ENCODE measurements around the gene L2HGDH. TPM values are rescaled to one million over a fixed set of nuclear protein-coding genes. Genes with fewer than 3 reads are reported as not detected.

Gene L2HGDH
- total and polyA plus RNA-seq, 2 donors from 2014 or later = 11.1 to 12.5 TPM

GRCh38 chr14:50343434-50343833, 31.4 kb upstream of the L2HGDH start:
- FAIRE-seq (no peak), DNase-seq (no peak)
- Histone ChIP-seq H3K4me1 (ENCODE audit: control insufficient read depth in 2 of 3, insufficient read depth in 2 of 3, low read depth in 1 of 3, low read length in 3 of 3) (peaks cover 3 to 13% (median 8%) of the 10 kb centered on the region in 3 donors), H3K27me3 (ENCODE audit: control insufficient read depth, insufficient read depth, low read length) (no peaks in the 10 kb centered on the region), H3K9me3 (ENCODE audit: control insufficient read depth in 2 of 3, insufficient read depth in 1 of 3, low read length in 3 of 3) (no peaks in the 10 kb centered on the region), H3K9ac (ENCODE audit: low read length in 3 of 3) (no peak overlapping the region), H3K36me3 (ENCODE audit: control insufficient read depth in 2 of 3, insufficient read depth in 3 of 3, low read length in 3 of 3) (peaks cover 0 to 10% (median 7%) of the 10 kb centered on the region in 3 donors), H3K27ac (ENCODE audit: low read depth in 2 of 2, low read length in 2 of 2) (no peak overlapping the region), H3K4me3 (ENCODE audit: low read length in 3 of 3) (no peak overlapping the region)
- intact Hi-C loops (cut with DNase I) = no loop called here
- TF ChIP-seq CTCF (IDR thresholded peaks at IDR 0.05; ENCODE audit: borderline replicate concordance, extremely low read depth, insufficient read depth) = no peak

GRCh38 chr14:50342221-50343078, 30.4 kb upstream of the L2HGDH start:
- H3K9ac ChIP-seq (ENCODE audit: low read length in 3 of 3) = no peak overlapping the region
- H3K27me3 ChIP-seq (ENCODE audit: control insufficient read depth, insufficient read depth, low read length) = no peaks in the 10 kb centered on the region
- no peak overlapping the region for H3K27ac ChIP-seq (ENCODE audit: low read depth in 2 of 2, low read length in 2 of 2)
- peaks cover 3 to 8% (median 6%) of the 10 kb centered on the region in 3 donors for H3K4me1 ChIP-seq (ENCODE audit: control insufficient read depth in 2 of 3, insufficient read depth in 2 of 3, low read depth in 1 of 3, low read length in 3 of 3)
- DNase-seq (peak; percentile 66 to 86 (median 68)), FAIRE-seq (no peak)
- H3K36me3 ChIP-seq (ENCODE audit: control insufficient read depth in 2 of 3, insufficient read depth in 3 of 3, low read length in 3 of 3) = peaks cover 0 to 10% (median 7%) of the 10 kb centered on the region in 3 donors
- no peak overlapping the region for H3K4me3 ChIP-seq (ENCODE audit: low read length in 3 of 3)
- no peaks in the 10 kb centered on the region for H3K9me3 ChIP-seq (ENCODE audit: control insufficient read depth in 2 of 3, insufficient read depth in 1 of 3, low read length in 3 of 3)
- TF ChIP-seq CTCF (IDR thresholded peaks at IDR 0.05; ENCODE audit: borderline replicate concordance, extremely low read depth, insufficient read depth) = peak; percentile 39
- intact Hi-C loops (cut with DNase I) = no loop called here

GRCh38 chr14:50340963-50341362, 28.9 kb upstream of the L2HGDH start:
- Histone ChIP-seq H3K9ac (ENCODE audit: low read length in 3 of 3) (no peak overlapping the region), H3K4me3 (ENCODE audit: low read length in 3 of 3) (no peak overlapping the region), H3K9me3 (ENCODE audit: control insufficient read depth in 2 of 3, insufficient read depth in 1 of 3, low read length in 3 of 3) (no peaks in the 10 kb centered on the region), H3K27me3 (ENCODE audit: control insufficient read depth, insufficient read depth, low read length) (no peaks in the 10 kb centered on the region), H3K4me1 (ENCODE audit: control insufficient read depth in 2 of 3, insufficient read depth in 2 of 3, low read depth in 1 of 3, low read length in 3 of 3) (peaks cover 3 to 13% (median 7%) of the 10 kb centered on the region in 3 donors), H3K36me3 (ENCODE audit: control insufficient read depth in 2 of 3, insufficient read depth in 3 of 3, low read length in 3 of 3) (peaks cover 0 to 10% (median 10%) of the 10 kb centered on the region in 3 donors), H3K27ac (ENCODE audit: low read depth in 2 of 2, low read length in 2 of 2) (no peak overlapping the region)
- no peak for DNase-seq
- no peak for FAIRE-seq
- TF ChIP-seq CTCF (IDR thresholded peaks at IDR 0.05; ENCODE audit: borderline replicate concordance, extremely low read depth, insufficient read depth) = no peak
- intact Hi-C loops (cut with DNase I) = no loop called here
